RWPE2 (cell line): ENCODE results near the gene RNF222.

Experiments
- ATAC-seq: fragments of 200-7000 bp; cut with Tn5 transposase; 3 replicates; pipeline ENCODE4 v1.9.1; 2021; ENCODE audit warnings: low read depth
- DNase-seq: peaks from one replicate; pipeline ENCODE4 v3.0.0-alpha.2; 2020; ENCODE audit warnings: low spot score
- H3K27ac ChIP-seq: fragments of 450-650 bp; 2 replicates; pipeline ENCODE4 v1.5.1; 2017; ENCODE audit warnings: mild to moderate bottlenecking; ENCODE audit not compliant: poor library complexity, severe bottlenecking
- H3K27me3 ChIP-seq: fragments of 250-450 bp; sonication (Bioruptor Pico); 2 replicates; pipeline ENCODE4 v1.5.1; 2021; ENCODE audit warnings: mild to moderate bottlenecking, moderate library complexity; ENCODE audit not compliant: insufficient read depth, poor library complexity, severe bottlenecking
- H3K36me3 ChIP-seq: fragments of 250-450 bp; sonication (Bioruptor Pico); 2 replicates; pipeline ENCODE4 v1.5.1; 2020; ENCODE audit warnings: low read depth, mild to moderate bottlenecking, moderate library complexity
- H3K4me1 ChIP-seq: fragments of 250-450 bp; sonication (Bioruptor Pico); 2 replicates; pipeline ENCODE4 v1.5.1; 2021; ENCODE audit warnings: mild to moderate bottlenecking, moderate library complexity; ENCODE audit not compliant: insufficient read depth, poor library complexity, severe bottlenecking
- H3K4me3 ChIP-seq: fragments of 250-450 bp; sonication (Bioruptor Pico); 2 replicates; pipeline ENCODE4 v1.5.1; 2021; ENCODE audit warnings: mild to moderate bottlenecking, moderate library complexity; ENCODE audit not compliant: severe bottlenecking
- H3K9me3 ChIP-seq: fragments of 250-450 bp; sonication (Bioruptor Pico); 2 replicates; pipeline ENCODE4 v1.5.1; 2021; ENCODE audit warnings: mild to moderate bottlenecking, moderate library complexity; ENCODE audit not compliant: severe bottlenecking
- TF ChIP-seq, protein P1 (sequence below): fragments of 450-650 bp; IDR thresholded peaks from one replicate; pipeline ENCODE4 v1.5.1; 2017; ENCODE audit warnings: mild to moderate bottlenecking, moderate library complexity; ENCODE audit not compliant: poor library complexity, severe bottlenecking

Gene RNF222

GRCh38 chr17:8408371-8408770, 10.7 kb upstream of the RNF222 start:
- peaks cover 12% of the 10 kb centered on the region for H3K4me1 ChIP-seq
- no peak overlapping the region for H3K4me3 ChIP-seq
- TF ChIP-seq, protein P1, sequence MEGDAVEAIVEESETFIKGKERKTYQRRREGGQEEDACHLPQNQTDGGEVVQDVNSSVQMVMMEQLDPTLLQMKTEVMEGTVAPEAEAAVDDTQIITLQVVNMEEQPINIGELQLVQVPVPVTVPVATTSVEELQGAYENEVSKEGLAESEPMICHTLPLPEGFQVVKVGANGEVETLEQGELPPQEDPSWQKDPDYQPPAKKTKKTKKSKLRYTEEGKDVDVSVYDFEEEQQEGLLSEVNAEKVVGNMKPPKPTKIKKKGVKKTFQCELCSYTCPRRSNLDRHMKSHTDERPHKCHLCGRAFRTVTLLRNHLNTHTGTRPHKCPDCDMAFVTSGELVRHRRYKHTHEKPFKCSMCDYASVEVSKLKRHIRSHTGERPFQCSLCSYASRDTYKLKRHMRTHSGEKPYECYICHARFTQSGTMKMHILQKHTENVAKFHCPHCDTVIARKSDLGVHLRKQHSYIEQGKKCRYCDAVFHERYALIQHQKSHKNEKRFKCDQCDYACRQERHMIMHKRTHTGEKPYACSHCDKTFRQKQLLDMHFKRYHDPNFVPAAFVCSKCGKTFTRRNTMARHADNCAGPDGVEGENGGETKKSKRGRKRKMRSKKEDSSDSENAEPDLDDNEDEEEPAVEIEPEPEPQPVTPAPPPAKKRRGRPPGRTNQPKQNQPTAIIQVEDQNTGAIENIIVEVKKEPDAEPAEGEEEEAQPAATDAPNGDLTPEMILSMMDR: no peak

GRCh38 chr17:8406174-8406573, 8.5 kb upstream of the RNF222 start:
- H3K4me3 ChIP-seq: no peak overlapping the region
- H3K27me3 ChIP-seq: no peaks in the 10 kb centered on the region
- H3K9me3 ChIP-seq: no peaks in the 10 kb centered on the region
- no peak for DNase-seq
- peaks cover 12% of the 10 kb centered on the region for H3K4me1 ChIP-seq
- no peaks in the 10 kb centered on the region for H3K36me3 ChIP-seq
- no peak overlapping the region for H3K27ac ChIP-seq
- ATAC-seq: no peak
- TF ChIP-seq, protein P1: no peak

More at GRCh38 chr17:8408371-8408770, 10.7 kb upstream of the RNF222 start:
- Histone ChIP-seq H3K36me3 (no peaks in the 10 kb centered on the region), H3K27ac (peak overlapping the region; percentile 62), H3K27me3 (no peaks in the 10 kb centered on the region), H3K9me3 (no peaks in the 10 kb centered on the region)
- DNase-seq (peak; percentile 80), ATAC-seq (peak; percentile 91)

DNA sequence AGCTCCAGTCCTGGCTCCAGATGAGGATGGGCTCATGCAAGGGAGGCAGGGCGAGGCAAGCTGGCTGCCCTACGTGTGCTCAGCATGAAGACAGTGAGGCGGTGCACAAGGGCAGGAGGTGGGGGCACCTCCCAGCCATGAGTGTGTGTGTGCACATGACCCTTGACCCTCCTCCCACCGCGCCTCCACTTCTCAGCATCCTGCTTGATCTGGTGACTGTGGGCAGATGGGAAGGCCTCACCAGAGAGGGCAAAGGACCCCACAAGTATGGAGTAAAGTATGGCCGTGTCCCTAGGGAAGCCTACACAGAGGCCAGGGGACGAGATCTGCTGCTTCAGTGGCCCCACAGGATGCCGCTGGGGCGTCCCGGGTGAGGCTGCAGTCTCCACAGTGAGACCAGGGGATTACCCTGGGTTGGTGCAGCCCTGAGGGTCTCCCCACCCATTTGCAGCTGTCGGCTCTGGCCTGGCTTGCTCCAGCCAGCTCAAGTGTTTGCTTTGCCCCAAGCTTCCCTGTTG, 7.9 kb upstream of the RNF222 start:
- H3K4me1 ChIP-seq: peaks cover 12% of the 10 kb centered on the region
- H3K4me3 ChIP-seq: no peak overlapping the region
- no peaks in the 10 kb centered on the region for H3K9me3 ChIP-seq
- TF ChIP-seq, protein P1: no peak
- no peaks in the 10 kb centered on the region for H3K27me3 ChIP-seq
- no peak for DNase-seq
- ATAC-seq: no peak
- H3K27ac ChIP-seq: no peak overlapping the region
- H3K36me3 ChIP-seq: no peaks in the 10 kb centered on the region

DNA sequence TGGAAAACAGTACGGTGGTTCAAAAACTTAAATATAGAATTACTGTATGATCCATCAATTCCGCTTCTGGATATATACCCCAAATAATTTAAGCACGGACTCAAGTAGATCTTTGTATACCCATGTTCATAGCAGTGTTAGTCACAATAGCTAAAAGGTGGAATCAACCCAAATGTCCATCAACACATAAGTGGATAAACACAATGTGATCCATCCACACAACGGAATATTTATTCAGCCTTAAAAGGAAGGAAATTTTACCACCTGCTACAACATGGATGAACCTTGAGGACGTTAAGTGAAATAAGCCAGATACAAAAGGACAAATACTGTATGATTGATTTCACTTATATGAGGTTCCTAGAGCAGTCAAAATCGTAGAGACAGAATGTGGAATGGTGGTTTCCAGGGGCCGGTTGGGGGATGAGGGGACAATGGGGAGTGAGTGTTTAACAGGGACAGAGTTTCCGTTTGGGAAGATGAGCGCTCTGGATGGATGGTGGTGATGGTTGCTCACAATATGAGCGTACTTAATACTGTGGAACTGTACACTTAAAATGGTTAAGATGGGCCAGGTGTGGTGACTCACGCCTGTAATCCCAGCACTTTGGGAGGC, 5.4 kb upstream of the RNF222 start:
- Histone ChIP-seq H3K27ac (no peak overlapping the region), H3K4me3 (no peak overlapping the region), H3K9me3 (no peaks in the 10 kb centered on the region), H3K4me1 (peaks cover 3% of the 10 kb centered on the region), H3K36me3 (no peaks in the 10 kb centered on the region), H3K27me3 (no peaks in the 10 kb centered on the region)
- DNase-seq: no peak
- no peak for ATAC-seq
- TF ChIP-seq, protein P1: no peak

DNA sequence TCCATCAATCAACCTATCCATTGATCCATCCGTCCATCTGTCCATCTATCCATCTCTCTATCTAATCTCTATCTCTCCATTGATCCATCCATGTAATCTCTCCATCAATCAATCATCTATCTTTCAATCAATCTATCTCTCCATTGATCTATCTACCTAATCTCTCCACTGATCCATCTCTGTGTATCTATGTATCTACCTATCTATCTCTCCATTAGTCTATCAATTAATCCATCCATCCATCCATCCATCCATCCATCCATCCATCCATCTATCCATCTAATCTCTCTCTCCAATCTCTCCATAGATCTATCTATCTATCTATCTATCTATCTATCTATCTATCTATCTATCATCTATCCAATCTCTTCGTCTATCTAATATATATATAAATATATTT, 3.5 kb upstream of the RNF222 start:
- DNase-seq (no peak), ATAC-seq (no peak)
- Histone ChIP-seq H3K4me3 (no peak overlapping the region), H3K4me1 (no peaks in the 10 kb centered on the region), H3K9me3 (no peaks in the 10 kb centered on the region), H3K36me3 (no peaks in the 10 kb centered on the region), H3K27me3 (no peaks in the 10 kb centered on the region), H3K27ac (no peak overlapping the region)
- TF ChIP-seq, protein P1: no peak
